HepG2 (cell line): ENCODE results near the gene OTP.

ENCODE experiments used
- CHCHD3 ChIP-seq: sonication (generic); formaldehyde crosslinking; IDR thresholded peaks from 2 replicates; pipeline ENCODE4 v1.8.0; 2022; ENCODE audit warnings: mild to moderate bottlenecking, missing genetic modification reagents, moderate library complexity
- E2F5 ChIP-seq: sonication (generic); formaldehyde crosslinking; conservative IDR thresholded peaks from 2 replicates; pipeline ENCODE4 v1.4.0; 2020; ENCODE audit warnings: missing genetic modification reagents
- EZH2 ChIP-seq: conservative IDR thresholded peaks from 2 replicates; pipeline ENCODE4 v1.6.1; 2012; ENCODE audit warnings: mild to moderate bottlenecking, low read depth, low read length, moderate library complexity
- HMGXB4 ChIP-seq, 2 experiments: sonication (generic) in 1 of 2; formaldehyde crosslinking in 1 of 2; IDR thresholded peaks; 2 replicates each; pipeline versions ENCODE4 v1.4.0 to v1.6.1; 2018 to 2020; ENCODE audit warnings: missing genetic modification reagents in 2 of 2, borderline replicate concordance in 1 of 2, low read depth in 1 of 2, mild to moderate bottlenecking in 1 of 2, missing biosample characterization in 1 of 2
- NFATC3 ChIP-seq: sonication (generic); formaldehyde crosslinking; IDR thresholded peaks from 2 replicates; pipeline ENCODE4 v1.5.1; 2020; ENCODE audit warnings: mild to moderate bottlenecking, missing genetic modification reagents
- POLR2AphosphoS5 ChIP-seq: IDR thresholded peaks from 2 replicates; pipeline ENCODE4 v1.6.1; 2012; ENCODE audit warnings: low read depth, low read length
- SUZ12 ChIP-seq: fragments of 150-350 bp; IDR thresholded peaks from 2 replicates; pipeline ENCODE4 v1.6.1; 2014; ENCODE audit warnings: low read depth, low read length
- ZNF232 ChIP-seq: sonication (generic); formaldehyde crosslinking; IDR thresholded peaks from 2 replicates; pipeline ENCODE4 v1.4.0; 2020; ENCODE audit warnings: missing genetic modification reagents, borderline replicate concordance
- ZNF331 ChIP-seq: sonication (generic); formaldehyde crosslinking; IDR thresholded peaks from 2 replicates; pipeline ENCODE4 v1.4.0; 2020; ENCODE audit warnings: missing genetic modification reagents
- ZNF407 ChIP-seq: sonication (generic); formaldehyde crosslinking; IDR thresholded peaks from one replicate; pipeline ENCODE4 v1.5.1; 2020; ENCODE audit warnings: mild to moderate bottlenecking, missing genetic modification reagents; ENCODE audit errors: not compliant biosample characterization
- ZNF768 ChIP-seq: sonication (generic); formaldehyde crosslinking; IDR thresholded peaks from 2 replicates; pipeline ENCODE4 v1.4.0; 2020; ENCODE audit warnings: missing genetic modification reagents

GRCh38 chr5:77670526-77670925 lies 32.0 kb upstream of the OTP start:
- TF ChIP-seq EZH2 (no peak), CHCHD3 (no peak), ZNF232 (CRISPR knock-in tag) (no peak), ZNF768 (CRISPR knock-in tag) (no peak), HMGXB4 (CRISPR knock-in tag; IDR thresholded peaks at IDR 0.05; ENCODE audit: borderline replicate concordance in 1 of 2, low read depth in 1 of 2) (no peak), SUZ12 (no peak), POLR2AphosphoS5 (no peak), ZNF331 (CRISPR knock-in tag) (no peak), E2F5 (CRISPR knock-in tag) (no peak), ZNF407 (CRISPR knock-in tag) (no peak), NFATC3 (CRISPR knock-in tag) (no peak)
